ENCODE measurements around the gene MMD. TPM values are rescaled to one million over a fixed set of nuclear protein-coding genes. Genes with fewer than 3 reads are reported as not detected.

MMD gene
- polyA plus RNA-seq, 1 donor from 2014 or later = 111 TPM

DNA sequence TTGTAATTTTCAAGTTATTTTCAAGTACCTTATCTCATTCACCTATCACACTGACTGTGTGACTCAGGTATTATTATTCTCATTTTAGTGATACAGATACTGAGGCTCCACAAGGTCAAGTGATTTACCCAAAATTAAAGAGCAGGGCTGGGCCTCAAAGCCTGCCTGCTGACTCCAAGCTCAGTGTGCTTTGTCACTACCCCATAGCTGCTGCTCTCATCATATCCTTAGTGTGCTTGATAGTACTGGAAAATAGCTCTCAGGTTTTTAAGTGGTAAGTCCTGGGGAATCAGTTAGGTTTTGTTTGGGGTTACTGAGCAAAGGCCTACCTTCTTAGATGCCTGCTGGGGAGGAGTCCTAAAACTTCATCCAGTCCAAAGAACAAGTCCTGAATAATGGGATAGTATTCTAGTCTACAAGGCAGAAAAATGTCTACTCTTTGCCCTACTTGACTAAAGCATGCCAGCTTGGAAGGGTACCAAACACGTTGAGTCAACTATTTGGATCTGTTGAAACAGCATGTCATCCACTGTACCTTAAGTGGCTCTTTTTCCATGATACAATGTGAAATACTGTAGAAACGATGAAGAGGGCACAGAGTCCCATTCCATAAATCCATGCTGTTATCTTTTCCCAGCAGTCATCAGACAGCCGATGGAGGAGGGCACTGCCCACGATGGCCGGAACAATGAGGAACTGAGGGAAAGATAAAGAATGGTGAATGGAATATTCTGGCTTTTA, 10.7 kb downstream of the MMD start:
- Histone ChIP-seq H3K27me3 (ENCODE audit: insufficient read depth, low read depth, low read length) (no peaks in the 10 kb centered on the region), H3K4me3 (ENCODE audit: low read length) (no peak overlapping the region), H3K4me2 (ENCODE audit: low read length) (no peak overlapping the region), H3K36me3 (ENCODE audit: insufficient read depth, low read length) (peaks cover 9% of the 10 kb centered on the region), H3K79me2 (replicated peaks; ENCODE audit: insufficient read depth, low read length) (peaks cover 8% of the 10 kb centered on the region), H3K9me3 (ENCODE audit: low read length) (no peaks in the 10 kb centered on the region), H3K9me2 (ENCODE audit: insufficient read depth, low read length) (no peaks in the 10 kb centered on the region), H4K20me1 (ENCODE audit: insufficient read depth) (no peaks in the 10 kb centered on the region), H3F3A (ENCODE audit: insufficient read depth, low read length, poor library complexity, severe bottlenecking) (no peaks in the 10 kb centered on the region), H3K9ac (ENCODE audit: low read length) (no peak overlapping the region), H2AFZ (ENCODE audit: low read depth, low read length) (no peak overlapping the region), H3K27ac (ENCODE audit: low read length) (no peak overlapping the region)
- no peak for TF ChIP-seq EZH2 (IDR thresholded peaks at IDR 0.05; ENCODE audit: borderline replicate concordance, insufficient read depth, low read length, poor library complexity, severe bottlenecking)
- no peak for TF ChIP-seq RAD21 (conservative IDR thresholded peaks at IDR 0.05)
- TF ChIP-seq POLR2AphosphoS5 (IDR thresholded peaks at IDR 0.05) = no peak
- no peak for TF ChIP-seq MXI1 (conservative IDR thresholded peaks at IDR 0.05; ENCODE audit: poor library complexity, severe bottlenecking)
- TF ChIP-seq SMC3 (conservative IDR thresholded peaks at IDR 0.05; ENCODE audit: poor library complexity) = no peak
- TF ChIP-seq EP300 (conservative IDR thresholded peaks at IDR 0.05; ENCODE audit: poor library complexity, severe bottlenecking) = no peak
- TF ChIP-seq CTCF (IDR thresholded peaks at IDR 0.05; ENCODE audit: poor library complexity, severe bottlenecking) = no peak
- no peak for TF ChIP-seq TAF1 (IDR thresholded peaks at IDR 0.05; ENCODE audit: low read depth)
- TF ChIP-seq, protein P1, sequence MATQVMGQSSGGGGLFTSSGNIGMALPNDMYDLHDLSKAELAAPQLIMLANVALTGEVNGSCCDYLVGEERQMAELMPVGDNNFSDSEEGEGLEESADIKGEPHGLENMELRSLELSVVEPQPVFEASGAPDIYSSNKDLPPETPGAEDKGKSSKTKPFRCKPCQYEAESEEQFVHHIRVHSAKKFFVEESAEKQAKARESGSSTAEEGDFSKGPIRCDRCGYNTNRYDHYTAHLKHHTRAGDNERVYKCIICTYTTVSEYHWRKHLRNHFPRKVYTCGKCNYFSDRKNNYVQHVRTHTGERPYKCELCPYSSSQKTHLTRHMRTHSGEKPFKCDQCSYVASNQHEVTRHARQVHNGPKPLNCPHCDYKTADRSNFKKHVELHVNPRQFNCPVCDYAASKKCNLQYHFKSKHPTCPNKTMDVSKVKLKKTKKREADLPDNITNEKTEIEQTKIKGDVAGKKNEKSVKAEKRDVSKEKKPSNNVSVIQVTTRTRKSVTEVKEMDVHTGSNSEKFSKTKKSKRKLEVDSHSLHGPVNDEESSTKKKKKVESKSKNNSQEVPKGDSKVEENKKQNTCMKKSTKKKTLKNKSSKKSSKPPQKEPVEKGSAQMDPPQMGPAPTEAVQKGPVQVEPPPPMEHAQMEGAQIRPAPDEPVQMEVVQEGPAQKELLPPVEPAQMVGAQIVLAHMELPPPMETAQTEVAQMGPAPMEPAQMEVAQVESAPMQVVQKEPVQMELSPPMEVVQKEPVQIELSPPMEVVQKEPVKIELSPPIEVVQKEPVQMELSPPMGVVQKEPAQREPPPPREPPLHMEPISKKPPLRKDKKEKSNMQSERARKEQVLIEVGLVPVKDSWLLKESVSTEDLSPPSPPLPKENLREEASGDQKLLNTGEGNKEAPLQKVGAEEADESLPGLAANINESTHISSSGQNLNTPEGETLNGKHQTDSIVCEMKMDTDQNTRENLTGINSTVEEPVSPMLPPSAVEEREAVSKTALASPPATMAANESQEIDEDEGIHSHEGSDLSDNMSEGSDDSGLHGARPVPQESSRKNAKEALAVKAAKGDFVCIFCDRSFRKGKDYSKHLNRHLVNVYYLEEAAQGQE (IDR thresholded peaks at IDR 0.05; ENCODE audit: borderline replicate concordance) = no peak

DNA sequence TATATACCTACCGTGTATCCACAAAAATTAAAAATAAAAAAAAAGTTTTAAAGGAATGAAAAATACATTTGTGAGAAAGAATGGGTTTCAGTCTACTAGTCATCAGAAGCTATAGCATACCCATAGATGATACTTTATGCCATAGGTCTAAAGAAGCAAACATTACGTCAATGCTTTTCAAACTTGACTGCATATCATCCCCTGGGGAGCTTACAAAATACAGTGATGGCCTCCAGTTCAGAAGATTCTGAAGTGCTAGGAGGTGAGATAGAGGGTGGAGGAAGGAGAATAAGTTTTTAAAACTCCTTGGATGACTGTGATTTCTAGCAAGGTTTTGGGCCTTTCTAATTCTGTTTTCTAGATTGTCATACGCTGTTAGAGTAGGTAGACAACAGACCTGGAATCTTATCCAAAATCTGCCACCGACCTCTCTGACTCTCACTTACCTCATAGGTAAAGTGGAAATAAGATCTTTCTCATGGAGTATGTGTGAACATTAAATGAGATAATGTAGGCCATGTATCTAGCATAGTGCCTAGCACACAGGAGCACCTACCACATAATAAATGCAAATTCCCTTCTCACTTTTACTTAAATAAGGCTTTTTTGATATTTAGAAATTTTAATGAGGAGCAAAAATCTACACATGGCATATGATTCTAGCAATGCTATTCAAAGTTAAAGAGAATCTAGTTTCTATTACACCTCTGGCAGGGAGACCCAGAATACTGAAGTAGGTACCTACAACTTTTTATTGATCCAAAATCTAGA, 12.4 kb downstream of the MMD start:
- Histone ChIP-seq H3F3A (ENCODE audit: insufficient read depth, low read length, poor library complexity, severe bottlenecking) (no peaks in the 10 kb centered on the region), H3K9me2 (ENCODE audit: insufficient read depth, low read length) (no peaks in the 10 kb centered on the region), H3K36me3 (ENCODE audit: insufficient read depth, low read length) (peaks cover 9% of the 10 kb centered on the region), H2AFZ (ENCODE audit: low read depth, low read length) (no peak overlapping the region), H4K20me1 (ENCODE audit: insufficient read depth) (no peaks in the 10 kb centered on the region), H3K27ac (ENCODE audit: low read length) (no peak overlapping the region), H3K9ac (ENCODE audit: low read length) (no peak overlapping the region), H3K27me3 (ENCODE audit: insufficient read depth, low read depth, low read length) (no peaks in the 10 kb centered on the region), H3K4me3 (ENCODE audit: low read length) (no peak overlapping the region), H3K79me2 (replicated peaks; ENCODE audit: insufficient read depth, low read length) (no peaks in the 10 kb centered on the region), H3K9me3 (ENCODE audit: low read length) (no peaks in the 10 kb centered on the region), H3K4me2 (ENCODE audit: low read length) (no peak overlapping the region)
- no peak for TF ChIP-seq POLR2AphosphoS5 (IDR thresholded peaks at IDR 0.05)
- no peak for TF ChIP-seq CTCF (IDR thresholded peaks at IDR 0.05; ENCODE audit: poor library complexity, severe bottlenecking)
- TF ChIP-seq, protein P1 (IDR thresholded peaks at IDR 0.05; ENCODE audit: borderline replicate concordance) = no peak
- TF ChIP-seq EP300 (conservative IDR thresholded peaks at IDR 0.05; ENCODE audit: poor library complexity, severe bottlenecking) = no peak
- TF ChIP-seq RAD21 (conservative IDR thresholded peaks at IDR 0.05) = no peak
- no peak for TF ChIP-seq EZH2 (IDR thresholded peaks at IDR 0.05; ENCODE audit: borderline replicate concordance, insufficient read depth, low read length, poor library complexity, severe bottlenecking)
- TF ChIP-seq SMC3 (conservative IDR thresholded peaks at IDR 0.05; ENCODE audit: poor library complexity) = no peak
- TF ChIP-seq TAF1 (IDR thresholded peaks at IDR 0.05; ENCODE audit: low read depth) = no peak
- TF ChIP-seq MXI1 (conservative IDR thresholded peaks at IDR 0.05; ENCODE audit: poor library complexity, severe bottlenecking) = no peak
